Stimulated activated CD8-positive, alpha-beta memory T cell treated with anti-CD3 and anti-CD28 coated beads, Interleukin-2, amount 100 ng/mL, for 1 hour (primary cell): ENCODE results near the gene ANXA9.

Experiments used
- DNase-seq, 2 donors: peaks; one replicate each; pipeline ENCODE4 v3.0.0-alpha.2; 2020; ENCODE audit warnings: low read depth in 2 of 2

ANXA9 gene

GRCh38 chr1:150981805-150982712 lies at the start of gene ANXA9:
ANXA9 (plus strand) TSS chr1:150982292; CDS start chr1:150983106, 814 bp downstream.
- no peak for DNase-seq

GRCh38 chr1:150944856-150945255 lies 37.2 kb upstream of the ANXA9 start:
- DNase-seq = no peak

- DNase-seq = no peak
Observed at GRCh38 chr1:150954708-150955107, 27.4 kb upstream of the ANXA9 start.

- no peak for DNase-seq
Observed at GRCh38 chr1:150955280-150955679, 26.8 kb upstream of the ANXA9 start.

GRCh38 chr1:150957666-150958065 lies 24.4 kb upstream of the ANXA9 start:
- no peak for DNase-seq

- DNase-seq = no peak
Observed at GRCh38 chr1:150960646-150961045, 21.4 kb upstream of the ANXA9 start.

- no peak for DNase-seq
Observed at GRCh38 chr1:150961756-150962155, 20.3 kb upstream of the ANXA9 start.

GRCh38 chr1:150963321-150964163 lies 18.6 kb upstream of the ANXA9 start:
- DNase-seq = no peak

GRCh38 chr1:150964164-150964489 lies 18.0 kb upstream of the ANXA9 start:
- DNase-seq = no peak

GRCh38 chr1:150965605-150966004 lies 16.5 kb upstream of the ANXA9 start:
- DNase-seq = no peak

GRCh38 chr1:150966011-150966410 lies 16.1 kb upstream of the ANXA9 start:
- no peak for DNase-seq

GRCh38 chr1:150967936-150968335 lies 14.2 kb upstream of the ANXA9 start:
- DNase-seq = no peak

GRCh38 chr1:150968491-150968890 lies 13.6 kb upstream of the ANXA9 start:
- no peak for DNase-seq

- no peak for DNase-seq
Observed at GRCh38 chr1:150969626-150970025, 12.5 kb upstream of the ANXA9 start.

GRCh38 chr1:150970808-150971582 lies 11.1 kb upstream of the ANXA9 start:
- DNase-seq = no peak

GRCh38 chr1:150971583-150972416 lies 10.3 kb upstream of the ANXA9 start:
- no peak for DNase-seq

GRCh38 chr1:150972417-150972940 lies 9.6 kb upstream of the ANXA9 start:
- no peak for DNase-seq

GRCh38 chr1:150973258-150973835 lies 8.7 kb upstream of the ANXA9 start:
- DNase-seq = no peak

- no peak for DNase-seq
Observed at GRCh38 chr1:150973836-150974579, 8.1 kb upstream of the ANXA9 start.
